HG03520 (cell line): ENCODE measurements around the gene EPHB2.
"Not testable (repeated sequence)": the region's sequence is repeated elsewhere in the genome, so short reads cannot be mapped to it uniquely, and the experiment has no call there.

Source experiments
- ATAC-seq: cut with Tn5 transposase; IDR thresholded peaks from one replicate; pipeline ENCODE4 v1.9.1; 2021; ENCODE audit warnings: mild to moderate bottlenecking, moderate library complexity; ENCODE audit not compliant: unreplicated experiment

EPHB2 gene

DNA sequence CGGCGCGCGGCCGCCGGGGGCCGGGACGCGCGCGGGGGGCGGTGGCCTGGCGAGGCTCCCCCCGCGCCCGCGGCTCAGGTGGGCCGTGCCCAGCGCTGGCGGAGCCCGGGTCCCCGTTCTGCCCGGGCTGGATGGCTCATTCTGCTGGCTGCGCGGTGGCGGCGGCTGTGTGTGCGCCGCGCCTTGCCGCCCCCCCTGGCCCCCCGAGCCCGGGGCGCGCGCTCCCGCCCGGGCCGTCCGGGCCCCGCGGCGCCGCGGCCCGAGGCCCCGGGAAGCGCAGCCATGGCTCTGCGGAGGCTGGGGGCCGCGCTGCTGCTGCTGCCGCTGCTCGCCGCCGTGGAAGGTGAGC lies at the start of gene EPHB2:
Gene EPHB2 (plus strand): TSS at position 139 of the 349 bp plus-strand sequence. CDS start 144 bp downstream, at position 283.
- ATAC-seq: no peak

DNA sequence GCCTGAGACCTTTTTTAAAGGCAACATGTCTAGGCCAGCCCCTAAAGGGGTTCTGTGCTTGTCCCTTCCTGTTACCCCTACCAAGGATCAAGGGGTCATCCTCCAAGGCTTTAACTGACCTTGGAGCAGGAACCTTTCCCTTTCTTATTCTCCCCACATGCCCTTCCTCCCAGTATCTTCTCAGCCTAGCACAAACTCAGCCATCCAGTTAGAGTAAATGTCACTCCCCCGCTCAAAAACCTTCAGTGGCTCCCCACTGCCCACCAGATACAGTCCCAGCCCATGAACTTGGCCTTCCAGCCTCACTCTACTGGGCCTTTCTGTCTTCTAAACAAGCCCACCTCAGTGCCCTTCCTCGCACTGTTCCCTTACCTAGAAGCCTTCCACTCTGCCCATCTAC lies 48.8 kb upstream of the EPHB2 start:
- ATAC-seq: no peak

DNA sequence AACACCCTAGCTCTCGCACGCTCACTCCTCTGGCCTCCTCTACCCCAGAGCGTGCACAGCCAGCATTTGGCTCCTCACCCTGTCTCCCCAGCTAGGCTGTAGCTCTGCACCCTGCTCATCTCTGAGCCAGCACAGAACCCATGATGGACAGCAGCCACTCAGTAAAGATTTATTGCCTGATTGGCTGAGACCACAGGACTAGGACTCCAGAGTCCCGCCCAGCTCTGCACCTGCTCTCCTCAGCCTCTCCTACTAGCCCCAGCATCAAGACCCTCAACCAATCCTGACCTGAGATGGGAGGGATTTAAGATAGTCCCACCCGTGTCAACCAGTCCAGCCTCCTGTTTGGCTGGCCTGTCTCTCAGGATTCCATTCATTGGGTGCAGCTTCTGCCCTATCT lies 48.3 kb upstream of the EPHB2 start:
- no peak for ATAC-seq

DNA sequence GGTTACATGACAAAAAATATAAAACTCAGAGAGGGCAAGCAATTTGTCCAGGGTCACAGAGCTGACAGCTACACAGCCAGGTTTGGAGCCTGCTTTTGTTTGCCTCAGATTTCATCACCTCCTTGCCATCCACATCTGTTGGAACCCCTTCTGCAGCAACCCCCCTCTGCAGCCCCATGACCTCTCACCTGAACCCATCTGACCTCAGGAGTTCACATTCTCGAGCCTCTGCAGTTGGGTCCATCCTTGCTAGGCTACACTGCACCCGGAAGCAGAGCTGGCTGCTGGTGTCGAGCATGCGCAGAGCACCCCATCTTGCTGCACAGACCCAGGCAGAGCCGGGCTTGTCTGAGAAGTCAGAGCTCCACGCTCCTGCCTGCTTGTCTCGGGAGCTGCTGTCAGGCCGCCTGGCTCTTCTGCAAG lies 47.6 kb upstream of the EPHB2 start:
- ATAC-seq: no peak

DNA sequence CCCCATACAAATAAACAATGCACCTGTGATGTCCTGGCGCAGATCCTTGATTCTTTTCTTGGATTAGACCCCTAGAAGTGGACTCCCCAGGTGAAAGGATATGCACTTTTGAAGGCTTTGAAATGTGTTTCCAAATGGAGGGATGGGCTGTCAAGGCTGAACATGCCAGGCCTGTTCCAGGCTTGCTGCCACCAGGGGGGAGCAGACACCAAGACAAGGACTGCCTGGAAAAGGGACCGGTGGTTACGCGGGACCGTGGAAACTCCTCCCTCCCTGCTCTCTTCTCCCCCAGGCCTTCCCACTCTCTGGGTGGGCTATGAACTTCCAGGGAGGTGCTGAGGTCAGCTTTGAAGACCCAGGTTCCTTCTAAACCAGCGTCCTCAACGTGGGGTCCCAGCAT lies 44.9 kb upstream of the EPHB2 start:
- no peak for ATAC-seq

DNA sequence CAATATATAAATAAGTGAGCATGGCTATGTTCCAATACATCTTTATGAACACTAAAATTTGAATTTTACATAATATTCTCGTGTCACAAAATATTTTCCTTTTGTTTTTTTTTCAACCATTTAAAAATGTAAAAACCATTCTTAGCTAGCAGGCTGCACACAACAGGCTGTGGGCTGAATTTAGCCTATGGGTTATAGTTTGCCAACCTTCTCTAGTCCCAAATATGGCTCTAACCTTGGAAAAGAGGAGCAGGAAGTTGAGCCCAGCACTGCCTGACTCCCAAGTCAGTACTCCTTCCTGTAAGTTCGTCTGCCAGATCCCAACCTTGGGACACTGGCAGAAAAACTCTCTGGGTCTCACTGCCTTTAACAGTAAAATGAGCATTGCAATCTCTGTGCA lies 44.2 kb upstream of the EPHB2 start:
- no peak for ATAC-seq

DNA sequence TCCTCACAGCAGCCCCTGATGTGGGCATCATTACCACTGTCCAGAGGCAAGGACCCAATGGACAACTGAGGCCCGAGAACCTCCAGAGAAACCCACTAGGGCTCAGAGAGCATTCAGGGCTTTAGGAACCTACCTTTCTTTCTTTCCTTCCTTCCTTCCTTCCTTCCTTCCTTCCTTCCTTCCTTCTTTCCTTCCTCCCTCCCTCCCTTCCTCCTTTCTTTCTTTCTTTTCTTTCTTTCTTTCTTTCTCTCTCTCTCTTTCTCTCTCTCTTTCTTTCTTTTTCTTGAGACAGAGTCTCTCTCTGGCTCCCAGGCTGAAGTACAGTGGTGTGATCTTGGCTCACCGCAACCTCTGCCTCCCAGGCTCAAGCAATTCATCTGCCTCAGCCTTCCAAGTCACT lies 41.8 kb upstream of the EPHB2 start:
- not testable (repeated sequence) for ATAC-seq

DNA sequence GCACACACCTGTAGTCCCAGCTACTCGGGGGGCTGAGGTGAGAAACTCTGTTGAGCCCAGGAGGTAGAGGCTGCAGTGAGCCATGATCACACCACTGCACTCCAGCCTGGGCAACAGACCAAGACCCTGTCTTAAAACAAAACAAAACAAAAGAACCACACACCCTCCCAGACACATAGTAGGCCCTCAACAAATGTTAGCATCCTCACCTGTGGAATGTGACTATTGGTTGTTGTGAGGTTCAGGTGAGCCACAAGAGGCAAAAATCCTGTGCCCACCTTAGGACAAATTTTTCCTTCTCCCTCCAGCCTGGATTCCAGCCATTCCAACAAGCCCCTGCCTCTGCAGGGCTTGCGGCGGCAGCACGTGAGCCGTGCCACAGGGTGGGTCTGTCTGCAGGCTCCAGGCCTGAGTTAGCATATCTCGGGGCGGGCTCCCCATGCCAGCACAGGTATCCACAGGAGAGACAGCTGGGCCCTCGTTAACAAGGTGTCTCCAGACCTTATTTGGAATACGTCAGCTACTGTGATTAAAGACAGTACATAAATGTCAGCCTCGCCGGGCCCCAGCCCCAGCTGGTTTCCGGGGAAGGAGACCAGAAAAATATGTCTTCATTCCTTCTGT lies 40.2 kb upstream of the EPHB2 start:
- ATAC-seq: no peak

DNA sequence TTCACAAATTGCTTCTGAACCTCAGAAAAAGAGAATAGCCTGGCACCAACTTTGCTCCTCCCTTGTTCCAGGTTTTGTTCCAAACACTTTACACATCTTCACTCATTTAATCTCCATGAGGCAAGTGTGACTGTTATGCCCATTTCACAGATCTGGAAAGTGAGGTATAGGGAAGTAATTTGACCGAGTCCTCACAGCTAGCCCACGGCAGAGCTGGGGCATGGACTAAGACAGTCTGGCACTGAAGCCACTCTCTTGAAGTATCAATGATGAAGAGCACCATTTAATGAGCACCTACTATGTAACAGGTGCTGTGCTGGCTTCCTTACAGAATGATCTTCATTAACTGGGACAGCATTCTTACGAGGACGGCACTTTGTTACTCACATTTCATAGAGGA lies 38.6 kb upstream of the EPHB2 start:
- ATAC-seq: no peak

DNA sequence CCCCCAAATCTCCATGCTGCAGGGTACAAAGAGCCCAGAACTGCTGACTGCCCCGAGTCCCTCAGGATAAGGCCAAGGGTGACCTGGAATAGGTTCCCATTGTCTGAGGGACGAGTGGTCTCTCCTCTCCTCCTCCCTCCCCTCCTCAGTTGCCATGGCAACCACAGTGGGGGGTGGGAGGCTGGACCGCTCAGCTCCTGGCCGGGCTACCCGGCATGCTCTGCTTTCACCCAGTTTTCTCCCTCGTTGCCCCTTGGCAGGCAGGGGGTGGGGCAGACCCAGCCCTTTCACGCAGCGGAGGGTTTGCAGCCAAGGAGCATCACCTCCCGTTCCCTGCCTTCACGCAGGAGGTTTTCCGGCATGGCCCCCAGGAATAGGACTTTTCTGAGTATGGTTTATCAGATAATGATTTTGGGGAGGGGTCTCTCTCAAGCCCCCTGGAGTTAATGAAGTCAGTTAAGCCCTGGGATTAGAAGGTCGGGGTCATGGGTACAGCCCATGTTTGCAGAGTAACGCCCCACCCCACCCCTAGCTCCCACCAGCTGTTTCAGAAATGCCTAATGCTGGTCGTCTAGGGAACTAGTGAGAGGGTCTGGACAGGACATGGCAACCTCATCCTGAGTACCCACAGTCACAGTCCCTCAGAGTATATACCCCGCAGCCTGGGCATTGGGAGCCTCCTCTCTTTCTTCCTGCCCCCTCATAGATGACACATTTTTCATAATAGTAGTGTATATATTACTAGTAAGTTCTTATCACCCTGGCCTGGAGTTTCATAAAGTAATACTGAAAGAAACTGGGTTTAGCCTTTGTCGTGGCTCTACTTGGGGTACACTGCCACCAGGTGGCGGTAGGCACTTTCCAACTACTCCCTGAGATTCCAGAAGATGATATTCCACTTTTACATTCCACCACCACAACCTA lies 36.9 kb upstream of the EPHB2 start:
- ATAC-seq: no peak

DNA sequence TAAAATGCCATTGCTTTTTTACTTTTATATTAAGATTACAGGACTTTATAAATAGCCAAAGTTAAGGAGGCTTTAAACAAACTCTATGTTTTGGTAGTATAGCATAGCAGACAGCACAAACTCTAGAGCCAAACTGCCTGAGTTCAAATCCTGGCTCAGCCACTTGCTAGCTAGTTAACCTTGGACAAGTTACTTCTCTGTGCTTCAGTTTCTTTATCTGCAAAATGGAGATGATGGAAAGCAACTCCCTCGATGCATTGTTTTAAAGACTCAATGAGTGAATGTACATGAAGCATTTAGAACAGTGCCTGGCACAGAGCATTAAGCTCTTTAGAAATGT lies 36.3 kb upstream of the EPHB2 start:
- no peak for ATAC-seq

DNA sequence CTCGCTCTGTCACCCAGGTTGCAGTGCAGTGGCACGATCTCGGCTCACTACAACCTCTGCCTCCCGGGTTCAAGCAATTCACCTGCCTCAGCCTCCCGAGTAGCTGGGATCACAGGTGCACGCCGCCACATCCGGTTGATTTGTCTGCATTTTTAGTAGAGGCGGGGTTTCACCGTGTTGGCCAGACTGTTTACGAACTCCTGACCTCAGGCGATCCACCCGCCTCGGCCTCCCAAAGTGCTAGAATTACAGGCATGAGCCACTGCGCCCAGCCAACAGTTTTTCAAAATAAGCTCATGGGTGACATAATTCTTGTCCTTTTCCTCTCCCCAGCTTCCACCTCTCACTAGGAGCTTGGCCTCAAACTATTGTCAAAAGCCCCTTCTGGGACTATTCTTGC lies 34.5 kb upstream of the EPHB2 start:
- ATAC-seq: not testable (repeated sequence)

DNA sequence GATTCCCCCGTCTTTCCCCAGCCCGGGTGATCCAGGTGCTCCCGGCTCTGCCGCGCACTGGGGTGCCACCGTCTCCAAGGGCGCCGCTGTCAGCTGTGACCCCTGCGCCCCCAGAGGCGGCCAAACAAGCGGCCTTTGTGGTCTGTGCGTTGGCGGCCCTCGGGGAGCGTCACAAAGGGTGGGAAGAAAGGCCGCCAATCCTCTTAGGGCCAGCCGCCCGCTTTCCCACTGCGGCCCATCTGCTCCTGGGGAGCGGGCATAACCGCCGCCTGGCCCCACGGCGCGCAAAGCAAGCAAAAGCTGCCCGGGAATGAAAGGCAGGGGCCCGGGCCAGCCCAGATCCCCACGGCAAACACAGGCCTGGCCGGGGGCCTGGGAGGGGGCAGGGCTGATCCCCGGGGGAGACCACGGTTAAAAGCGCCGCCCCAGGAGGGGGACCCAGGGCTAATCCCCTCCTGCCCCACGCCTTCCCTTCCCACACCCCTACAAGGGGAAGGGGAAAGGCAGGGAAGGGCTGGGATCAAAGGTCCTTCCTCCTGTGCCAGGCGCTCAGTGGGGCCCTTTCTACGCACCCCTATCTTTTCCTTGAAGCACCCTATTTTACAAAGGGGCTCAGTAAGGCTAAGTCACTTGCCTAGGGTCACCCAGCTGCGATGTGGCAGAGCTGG lies 33.6 kb upstream of the EPHB2 start:
- ATAC-seq: no peak

DNA sequence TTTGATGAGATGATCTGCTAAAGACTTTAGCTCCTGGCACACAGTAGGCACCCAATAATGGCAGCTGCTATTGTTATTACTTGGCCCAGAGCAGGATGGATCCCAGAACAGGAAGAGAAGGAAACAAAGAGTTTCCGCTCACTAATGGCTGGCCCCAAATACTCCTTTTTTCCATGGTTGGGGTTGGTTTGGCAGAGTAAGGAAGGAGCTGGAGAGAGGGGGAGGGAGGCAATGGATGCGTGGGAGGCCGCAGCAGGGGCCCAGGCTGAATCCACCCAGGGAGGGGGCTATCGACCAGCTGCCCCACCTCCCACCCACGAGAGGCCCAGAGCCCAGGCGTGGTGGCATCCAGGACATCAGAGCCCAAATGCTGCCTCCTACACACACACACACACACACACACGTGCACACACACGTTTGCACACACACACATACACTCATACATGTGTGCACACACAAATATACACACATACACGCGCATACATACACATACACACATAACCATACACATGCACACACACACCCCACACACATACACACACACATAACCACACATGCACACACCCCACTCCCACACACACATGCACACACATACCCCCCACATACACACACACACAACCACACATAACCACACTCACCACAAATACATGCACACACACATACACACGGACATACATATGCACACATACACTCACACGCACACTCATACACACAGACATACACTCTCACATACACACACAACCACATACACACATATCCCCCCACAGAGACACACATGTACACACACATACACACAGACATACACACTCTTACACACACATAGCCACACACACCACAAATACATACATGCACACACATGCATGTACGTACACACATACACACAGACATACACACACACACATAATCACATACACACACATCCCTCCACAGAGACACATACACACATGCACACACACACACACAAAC lies 32.4 kb upstream of the EPHB2 start:
- no peak for ATAC-seq

DNA sequence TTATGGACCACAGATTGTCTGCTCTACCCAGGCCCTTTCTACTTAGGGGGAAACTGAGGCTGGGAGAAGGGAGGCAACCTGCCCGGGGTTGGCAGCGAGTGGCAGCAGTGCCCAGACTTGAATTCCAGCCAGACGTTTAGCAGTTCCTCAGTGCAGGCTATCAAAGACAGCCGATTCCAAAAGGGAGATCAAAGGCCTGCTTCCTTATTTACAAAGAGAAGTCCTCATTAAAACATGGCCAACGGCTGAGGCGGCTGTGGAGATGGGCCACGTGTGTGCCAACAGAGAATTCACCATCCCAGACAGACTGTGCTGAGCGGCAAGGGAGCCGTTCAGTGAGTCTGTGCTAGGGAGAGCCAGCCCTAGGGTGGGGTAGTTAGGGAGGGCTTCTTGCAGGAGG lies 29.9 kb upstream of the EPHB2 start:
- ATAC-seq: no peak

DNA sequence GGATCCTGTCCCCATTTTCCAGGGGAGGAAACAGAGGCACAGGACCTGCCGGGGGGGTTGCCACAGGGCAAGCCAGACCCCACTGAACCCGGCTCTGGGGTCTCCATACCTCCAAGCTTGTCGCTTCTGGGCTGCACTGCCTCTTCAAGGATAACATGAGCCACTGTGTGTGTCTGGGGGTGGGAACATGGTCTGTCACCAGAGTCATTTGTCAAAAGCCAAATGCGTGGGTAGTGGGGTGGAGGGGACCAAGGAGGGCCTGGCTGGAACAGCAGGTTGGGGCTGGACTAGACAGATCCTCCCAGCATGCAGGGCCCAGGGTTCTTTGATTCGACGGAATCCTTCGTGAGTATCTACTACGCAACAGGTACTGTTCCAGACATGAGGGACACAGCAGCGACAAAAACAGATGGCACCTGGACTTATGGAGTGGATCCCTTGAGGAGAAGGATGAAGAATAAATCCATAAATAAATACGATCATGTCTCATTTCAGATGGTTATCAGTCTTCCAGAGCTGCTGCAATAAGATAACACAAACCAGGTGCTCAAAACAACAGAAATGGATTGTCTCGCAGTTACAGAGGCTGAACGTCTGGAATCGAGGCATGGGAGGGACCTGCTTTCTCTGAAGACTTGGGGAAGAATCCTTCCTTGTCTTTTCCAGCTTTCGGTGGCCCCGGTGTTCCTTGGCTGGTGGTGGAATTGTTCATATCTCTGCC lies 28.9 kb upstream of the EPHB2 start:
- ATAC-seq: no peak

DNA sequence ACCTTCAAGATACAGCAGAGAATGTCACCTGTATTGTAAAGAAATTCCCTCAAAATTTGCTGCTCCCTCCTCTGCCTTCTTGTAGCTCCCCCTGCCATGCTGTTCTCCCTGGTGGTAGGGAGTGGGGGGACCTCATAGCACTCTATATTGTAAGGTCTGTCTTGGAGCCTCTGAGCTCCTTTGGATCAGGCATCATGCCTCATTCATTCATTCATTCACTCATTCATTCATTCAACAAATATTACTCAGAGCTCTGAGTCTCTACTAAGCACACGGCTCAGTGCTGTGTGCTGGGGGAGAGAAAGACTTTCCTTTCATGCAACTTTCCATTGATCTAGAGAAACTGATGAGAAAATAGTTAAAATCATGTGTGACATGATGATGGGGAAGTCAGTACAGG lies 27.1 kb upstream of the EPHB2 start:
- no peak for ATAC-seq

DNA sequence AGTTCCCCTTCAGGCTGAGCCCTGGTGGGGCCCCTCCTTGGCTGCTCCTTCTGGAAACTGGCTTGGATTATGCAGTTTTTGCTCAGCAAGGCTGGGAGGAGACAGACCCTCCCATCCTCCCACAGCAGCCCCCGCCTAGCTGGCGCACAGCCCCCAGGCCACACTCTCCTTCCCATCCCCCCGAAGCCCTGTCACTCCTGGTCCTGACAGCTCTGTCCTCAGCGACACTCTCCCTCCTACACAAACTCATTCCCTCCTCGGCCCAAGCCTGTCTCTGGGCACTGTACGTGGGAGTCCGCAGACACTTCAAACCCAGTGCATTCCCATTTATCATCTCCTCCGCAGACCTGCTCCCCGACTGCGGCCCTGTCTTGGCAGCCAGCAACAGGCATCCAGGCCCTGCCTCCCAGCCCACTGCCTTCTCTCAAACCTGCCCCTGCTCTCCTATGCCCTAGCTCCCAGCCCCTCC lies 25.0 kb upstream of the EPHB2 start:
- ATAC-seq: no peak

DNA sequence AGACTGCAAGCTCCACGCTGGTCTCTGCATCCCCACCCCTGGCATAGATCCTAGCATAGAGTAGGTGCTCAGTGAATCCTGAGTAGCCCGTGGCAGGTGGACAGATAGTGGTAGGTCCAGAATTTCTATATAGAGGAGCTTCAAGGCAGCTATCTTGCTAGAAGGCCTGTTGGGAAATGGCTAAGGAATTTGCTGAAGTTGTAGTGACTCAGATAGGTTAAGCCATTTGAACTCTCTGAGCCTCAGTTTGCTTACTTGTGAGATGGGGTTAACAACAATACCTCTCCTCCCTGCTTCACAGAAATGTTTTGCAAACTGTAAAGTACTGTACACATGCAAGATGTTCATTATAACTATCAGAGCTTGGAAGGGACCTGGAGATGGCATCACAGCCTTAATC lies 23.4 kb upstream of the EPHB2 start:
- no peak for ATAC-seq

DNA sequence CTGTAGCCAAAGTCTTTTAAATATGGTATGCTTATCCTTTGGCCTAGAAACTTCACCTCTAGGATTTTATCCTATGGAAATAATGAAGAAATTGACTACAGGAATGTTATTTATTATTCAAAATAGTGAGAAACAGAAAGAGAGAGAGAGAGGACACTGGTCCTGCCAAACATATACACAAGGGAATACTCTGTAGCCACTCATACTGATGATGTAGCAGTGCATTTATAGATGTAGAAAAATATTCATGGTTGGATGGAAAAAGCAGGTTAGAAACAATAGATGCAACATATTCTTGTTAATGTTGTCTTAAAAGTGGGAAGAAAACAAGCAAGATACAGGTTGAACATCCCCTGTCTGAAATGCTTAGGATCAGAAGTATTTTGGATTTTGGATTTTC lies 22.2 kb upstream of the EPHB2 start:
- ATAC-seq: no peak
